Measurements from ENCODE around the gene EPHA6.
"Not testable (repeated sequence)": the region's sequence is repeated elsewhere in the genome, so short reads cannot be mapped to it uniquely, and the experiment has no call there.

Gene EPHA6

DNA sequence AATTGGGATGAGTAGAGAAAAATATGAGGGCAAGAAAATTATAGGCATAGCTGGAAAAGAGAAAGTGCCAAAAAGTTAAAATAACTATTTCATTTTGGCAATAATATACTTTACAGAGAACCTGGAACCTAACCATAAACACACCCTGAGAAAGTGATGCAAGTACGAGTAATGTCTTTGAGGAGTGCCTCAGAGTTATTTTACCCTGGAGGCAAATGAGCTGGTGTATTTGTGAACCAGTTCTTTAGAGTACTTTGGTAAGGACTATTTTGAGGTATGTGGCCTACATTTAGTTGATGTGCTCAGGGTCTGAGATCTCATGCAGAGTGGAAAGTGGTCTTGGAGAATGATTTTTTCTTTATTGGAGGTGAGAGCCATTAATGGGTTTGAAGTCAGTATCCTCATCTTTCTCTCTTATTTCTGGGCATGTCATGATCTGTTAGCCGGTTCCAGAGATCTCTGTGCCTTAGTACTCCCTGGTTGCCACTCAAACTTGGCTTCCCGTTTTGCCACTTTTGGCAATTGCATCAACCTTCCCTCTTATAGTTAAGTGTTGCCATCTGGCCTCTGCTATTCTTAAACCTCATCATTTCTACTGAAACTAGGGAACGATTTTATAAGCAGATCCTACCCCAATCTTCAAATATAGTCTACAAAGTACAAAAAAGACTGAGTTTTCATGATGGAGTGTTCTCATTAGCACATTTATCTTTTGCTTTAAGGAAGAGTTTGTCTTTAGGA is 145.7 kb downstream of the EPHA6 start:
- no peak for DNase-seq (ENCODE audit: low read depth)
- H3K4me3 ChIP-seq (ENCODE audit: low read depth, low read length), result no peak overlapping the region
- TF ChIP-seq, protein P1, sequence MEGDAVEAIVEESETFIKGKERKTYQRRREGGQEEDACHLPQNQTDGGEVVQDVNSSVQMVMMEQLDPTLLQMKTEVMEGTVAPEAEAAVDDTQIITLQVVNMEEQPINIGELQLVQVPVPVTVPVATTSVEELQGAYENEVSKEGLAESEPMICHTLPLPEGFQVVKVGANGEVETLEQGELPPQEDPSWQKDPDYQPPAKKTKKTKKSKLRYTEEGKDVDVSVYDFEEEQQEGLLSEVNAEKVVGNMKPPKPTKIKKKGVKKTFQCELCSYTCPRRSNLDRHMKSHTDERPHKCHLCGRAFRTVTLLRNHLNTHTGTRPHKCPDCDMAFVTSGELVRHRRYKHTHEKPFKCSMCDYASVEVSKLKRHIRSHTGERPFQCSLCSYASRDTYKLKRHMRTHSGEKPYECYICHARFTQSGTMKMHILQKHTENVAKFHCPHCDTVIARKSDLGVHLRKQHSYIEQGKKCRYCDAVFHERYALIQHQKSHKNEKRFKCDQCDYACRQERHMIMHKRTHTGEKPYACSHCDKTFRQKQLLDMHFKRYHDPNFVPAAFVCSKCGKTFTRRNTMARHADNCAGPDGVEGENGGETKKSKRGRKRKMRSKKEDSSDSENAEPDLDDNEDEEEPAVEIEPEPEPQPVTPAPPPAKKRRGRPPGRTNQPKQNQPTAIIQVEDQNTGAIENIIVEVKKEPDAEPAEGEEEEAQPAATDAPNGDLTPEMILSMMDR (IDR thresholded peaks at IDR 0.05; ENCODE audit: control insufficient read depth, extremely low read depth, insufficient read depth), result no peak

DNA sequence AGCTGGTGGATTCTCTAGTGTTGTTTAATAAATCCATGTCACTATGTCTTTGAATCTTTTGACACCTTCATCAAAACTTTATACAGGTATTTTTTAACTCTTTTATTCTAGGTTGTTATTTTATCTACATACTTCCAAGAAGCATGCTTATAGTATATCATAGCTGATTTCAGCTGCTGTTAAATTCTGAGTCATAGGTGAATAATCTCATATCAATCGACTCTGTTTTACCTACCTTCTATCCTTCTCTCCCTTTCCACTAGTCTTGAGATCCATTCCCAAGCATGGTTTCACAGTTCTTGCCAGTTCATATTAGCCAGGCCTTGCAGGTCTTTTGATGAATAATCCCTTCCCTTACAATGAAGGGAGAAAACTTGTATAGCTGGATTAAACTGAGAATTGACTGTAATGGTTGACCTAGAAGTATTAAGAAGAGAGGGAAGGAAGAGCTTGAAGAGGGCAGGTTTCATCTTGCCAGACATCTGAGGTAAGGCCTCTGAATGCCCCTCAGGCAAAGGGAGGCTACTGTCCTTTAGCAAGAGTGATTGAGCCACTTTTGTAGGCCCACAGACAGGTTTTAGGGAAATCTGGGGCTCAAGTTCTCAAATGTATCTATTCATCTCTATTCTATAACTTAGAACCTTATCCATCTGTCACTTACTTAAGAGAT is 146.4 kb downstream of the EPHA6 start:
- TF ChIP-seq, protein P1 (IDR thresholded peaks at IDR 0.05; ENCODE audit: control insufficient read depth, extremely low read depth, insufficient read depth), result no peak
- no peak overlapping the region for H3K4me3 ChIP-seq (ENCODE audit: low read depth, low read length)
- no peak for DNase-seq (ENCODE audit: low read depth)

DNA sequence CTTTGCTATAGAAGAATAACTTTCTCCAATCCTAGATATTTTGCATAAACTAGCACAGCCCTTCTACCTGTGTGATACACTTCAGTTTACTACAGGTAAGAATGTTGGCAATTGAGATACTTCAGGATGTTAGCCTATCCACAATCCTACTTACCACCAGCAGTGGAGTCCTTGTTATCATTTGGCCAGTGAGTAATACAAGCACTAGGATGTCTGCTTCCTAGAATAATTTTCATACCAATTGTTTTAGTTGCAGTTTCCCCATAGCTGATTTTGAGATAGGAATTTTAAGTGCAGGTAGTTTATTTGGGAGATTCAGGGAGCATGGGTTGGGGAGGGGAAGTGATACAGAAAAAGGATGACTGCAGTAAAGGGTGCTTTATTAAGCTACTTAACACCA is 147.2 kb downstream of the EPHA6 start:
- H3K4me3 ChIP-seq (ENCODE audit: low read depth, low read length), result no peak overlapping the region
- TF ChIP-seq, protein P1 (IDR thresholded peaks at IDR 0.05; ENCODE audit: control insufficient read depth, extremely low read depth, insufficient read depth), result no peak
- no peak for DNase-seq (ENCODE audit: low read depth)

DNA sequence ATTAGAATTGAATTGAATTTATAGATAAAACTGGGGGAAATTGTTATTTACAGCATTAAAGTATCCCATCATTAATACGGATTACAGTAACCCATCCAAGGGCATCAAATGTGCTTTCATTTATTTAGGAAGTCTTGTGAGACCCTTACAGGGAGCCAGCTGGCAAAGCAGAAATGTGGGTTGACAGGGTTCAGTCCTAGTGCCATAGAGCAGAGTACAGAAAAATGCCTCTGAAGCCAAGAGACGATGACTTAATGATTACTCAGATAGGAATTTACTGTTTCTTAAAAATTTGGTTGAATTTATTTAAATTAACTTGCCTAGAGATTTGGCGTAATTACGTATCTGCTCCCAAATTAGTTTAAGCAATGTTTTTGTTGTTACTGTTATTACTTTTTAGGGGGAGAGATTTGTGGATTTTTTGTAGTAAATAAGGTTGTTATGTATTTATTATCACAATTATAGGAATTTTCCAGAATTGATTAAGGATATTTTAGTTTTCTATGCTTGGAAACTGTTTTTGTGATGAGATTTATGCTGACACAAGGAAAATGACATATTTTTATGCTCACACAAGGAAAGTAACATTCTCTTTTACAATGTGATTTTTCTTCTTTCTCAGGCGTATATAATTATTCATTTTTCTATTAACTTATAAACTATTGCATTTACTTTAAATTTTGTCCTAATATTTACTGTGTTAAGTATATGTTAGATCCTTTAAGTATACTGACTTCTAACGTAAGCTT is 152.0 kb downstream of the EPHA6 start:
- DNase-seq (ENCODE audit: low read depth), result no peak
- TF ChIP-seq, protein P1 (IDR thresholded peaks at IDR 0.05; ENCODE audit: control insufficient read depth, extremely low read depth, insufficient read depth), result no peak
- H3K4me3 ChIP-seq (ENCODE audit: low read depth, low read length), result no peak overlapping the region

DNA sequence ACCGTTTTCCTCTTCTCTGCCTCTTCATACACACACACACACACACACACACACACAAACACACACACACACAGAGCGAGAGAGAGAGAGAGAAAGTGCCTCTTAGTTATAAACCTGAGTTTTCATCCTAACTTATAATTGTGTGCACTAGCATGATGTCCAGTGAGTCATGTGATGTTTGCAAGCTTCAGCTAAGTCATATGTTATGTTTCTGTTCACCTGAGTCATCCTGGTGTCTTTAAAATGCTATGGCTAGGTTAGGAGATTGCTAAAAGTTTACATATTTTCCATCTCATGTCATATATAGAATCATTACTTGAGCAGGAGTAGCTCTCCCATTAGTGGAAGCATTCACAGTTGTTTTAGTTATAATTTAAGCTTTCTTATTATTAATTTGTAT is 155.8 kb downstream of the EPHA6 start:
- no peak for DNase-seq (ENCODE audit: low read depth)
- TF ChIP-seq, protein P1 (IDR thresholded peaks at IDR 0.05; ENCODE audit: control insufficient read depth, extremely low read depth, insufficient read depth), result no peak
- H3K4me3 ChIP-seq (ENCODE audit: low read depth, low read length), result no peak overlapping the region

DNA sequence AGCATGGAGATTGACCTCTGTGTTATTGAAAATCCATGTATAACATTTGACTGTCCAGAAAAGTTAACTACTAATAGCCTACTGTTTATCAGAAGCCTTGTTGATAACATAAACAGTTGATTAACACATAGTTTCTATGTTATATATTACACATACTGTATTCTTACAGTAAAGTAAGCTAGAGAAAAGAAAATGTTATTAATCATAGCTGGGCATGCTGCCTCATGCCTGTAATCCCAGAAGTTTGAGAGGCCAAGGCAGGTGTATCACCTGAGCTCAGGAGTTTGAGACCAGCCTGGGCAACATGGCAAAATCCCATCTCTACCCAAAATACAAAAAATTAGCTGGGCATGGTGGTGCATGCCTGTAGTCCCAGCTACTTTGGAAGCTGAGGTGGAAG is 163.3 kb downstream of the EPHA6 start:
- no peak for DNase-seq (ENCODE audit: low read depth)
- H3K4me3 ChIP-seq (ENCODE audit: low read depth, low read length), result no peak overlapping the region
- TF ChIP-seq, protein P1 (IDR thresholded peaks at IDR 0.05; ENCODE audit: control insufficient read depth, extremely low read depth, insufficient read depth), result no peak

DNA sequence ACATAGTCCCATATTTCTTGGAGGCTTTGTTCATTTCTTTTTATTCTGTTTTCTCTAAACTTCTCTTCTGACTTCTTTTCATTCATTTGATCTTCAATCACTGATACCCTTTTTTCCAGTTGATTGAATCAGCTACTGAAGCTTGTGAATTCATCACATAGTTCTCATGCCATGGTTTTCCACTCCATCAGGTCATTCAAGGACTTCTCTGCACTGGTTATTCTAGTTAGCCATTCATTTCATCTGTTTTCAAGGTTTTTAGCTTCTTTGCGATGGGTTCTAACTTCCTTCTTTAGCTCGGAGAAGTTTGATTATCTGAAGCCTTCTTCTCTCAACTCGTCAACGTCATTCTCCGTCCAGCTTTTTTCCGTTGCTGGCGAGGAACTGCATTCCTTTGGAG is 169.3 kb downstream of the EPHA6 start:
- DNase-seq (ENCODE audit: low read depth); H3K4me3 ChIP-seq (ENCODE audit: low read depth, low read length): not testable (repeated sequence)

Measured in LNCaP clone FGC (cell line).